PC-9 (cell line): ENCODE results near the gene MOCS3. TPM values are rescaled to one million over a fixed set of nuclear protein-coding genes. Genes with fewer than 3 reads are reported as not detected.

Source experiments
- BruUV-seq: library from RNA; stranded (reverse); fragments of 400-500 nt; replicated peaks from 2 replicates; lab custom pipeline; 2021; lab: Mats Ljungman, UMichigan
- CTCF ChIA-PET: fragments of 300-600 bp; sonication (Branson Sonifier 250); formaldehyde crosslinking; loops from one replicate; lab custom pipeline; 2022; ENCODE audit warnings: antibody characterized with exemption; lab: Charles Lee
- POLR2A ChIA-PET: fragments of 300-600 bp; sonication (Branson Sonifier 250); formaldehyde crosslinking; loops from one replicate; lab custom pipeline; 2022; ENCODE audit warnings: antibody characterized with exemption; ENCODE audit not compliant: unreplicated experiment; lab: Charles Lee
- DNase-seq, 2 experiments: peaks; one replicate each; pipeline versions ENCODE4 v3.0.0 to v3.0.0-alpha.2; 2015 to 2022; ENCODE audit warnings: mixed read lengths in 1 of 2
- H2AFZ ChIP-seq: fragments of 200-600 bp; sonication (generic); 2 replicates; pipeline ENCODE4 v1.8.1; 2017; ENCODE audit warnings: antibody characterized with exemption
- H3F3A ChIP-seq: fragments of 200-600 bp; sonication (generic); 2 replicates; pipeline ENCODE4 v1.8.1; 2017; ENCODE audit warnings: antibody characterized with exemption, mild to moderate bottlenecking, low read depth; ENCODE audit not compliant: insufficient read depth
- H3K27ac ChIP-seq: fragments of 200-600 bp; sonication (generic); 2 replicates; pipeline ENCODE4 v1.6.1; 2016; ENCODE audit warnings: mixed run types
- H3K27me3 ChIP-seq: fragments of 200-600 bp; sonication (generic); 2 replicates; pipeline ENCODE4 v1.6.1; 2016; ENCODE audit warnings: low read depth, mixed run types; ENCODE audit not compliant: insufficient read depth
- H3K36me3 ChIP-seq: fragments of 200-600 bp; sonication (generic); 2 replicates; pipeline ENCODE4 v1.6.1; 2016; ENCODE audit warnings: low read depth, mixed run types
- H3K4me1 ChIP-seq: fragments of 200-600 bp; sonication (generic); replicated peaks from 2 replicates; pipeline ENCODE4 v1.6.1; 2016; ENCODE audit warnings: mixed run types; ENCODE audit not compliant: insufficient read depth
- H3K4me2 ChIP-seq: fragments of 200-600 bp; sonication (generic); 2 replicates; pipeline ENCODE4 v1.6.1; 2017; ENCODE audit warnings: mixed run types
- H3K4me3 ChIP-seq: fragments of 200-600 bp; sonication (generic); 2 replicates; pipeline ENCODE4 v1.6.1; 2016; ENCODE audit warnings: mixed run types
- H3K79me2 ChIP-seq: fragments of 200-600 bp; sonication (generic); 2 replicates; pipeline ENCODE4 v1.6.1; 2017; ENCODE audit warnings: low read depth, mixed run types
- H3K9me2 ChIP-seq: fragments of 200-600 bp; sonication (generic); 2 replicates; pipeline ENCODE4 v1.8.1; 2017; ENCODE audit warnings: mild to moderate bottlenecking; ENCODE audit not compliant: insufficient read depth
- H3K9me3 ChIP-seq: fragments of 200-600 bp; sonication (generic); 2 replicates; pipeline ENCODE4 v1.8.1; 2016; ENCODE audit warnings: low read depth; ENCODE audit not compliant: insufficient read depth
- H4K20me1 ChIP-seq: fragments of 200-600 bp; sonication (generic); 2 replicates; pipeline ENCODE4 v1.8.1; 2017; ENCODE audit not compliant: insufficient read depth
- EZH2 ChIP-seq: fragments of 200-600 bp; sonication (generic); IDR thresholded peaks from 2 replicates; pipeline ENCODE4 v1.8.0; 2017; ENCODE audit warnings: antibody characterized with exemption, low read depth
- intact Hi-C: fragments of 100-400 bp; cut with micrococcal nuclease; formaldehyde crosslinking; loops from one replicate; pipeline ENCODE4 v1.10.0; 2022; ENCODE audit not compliant: unreplicated experiment
- total RNA-seq: library from RNA; stranded (reverse); gene quantifications from 2 replicates; pipeline ENCODE4 v1.2.3, GENCODE V29; 2021
- TF ChIP-seq, protein P1 (sequence below): fragments of 200-600 bp; sonication (generic); conservative IDR thresholded peaks from 2 replicates; pipeline ENCODE4 v1.6.1; 2017; ENCODE audit warnings: mixed run types, antibody characterized with exemption, mild to moderate bottlenecking, moderate library complexity

Gene MOCS3
- total RNA-seq, 1 experiment from 2014 or later, result 4.8 TPM

- H3K36me3 ChIP-seq, result no peaks in the 10 kb centered on the region
- DNase-seq, result no peak
- no peak overlapping the region for H2AFZ ChIP-seq
- H3K4me2 ChIP-seq, result no peak overlapping the region
- POLR2A ChIA-PET, result no interaction called here
- H3K4me1 ChIP-seq, result no peaks in the 10 kb centered on the region
- no peak overlapping the region for H3K4me3 ChIP-seq
- CTCF ChIA-PET, result no interaction called here
- no peak for TF ChIP-seq EZH2
- TF ChIP-seq, protein P1, sequence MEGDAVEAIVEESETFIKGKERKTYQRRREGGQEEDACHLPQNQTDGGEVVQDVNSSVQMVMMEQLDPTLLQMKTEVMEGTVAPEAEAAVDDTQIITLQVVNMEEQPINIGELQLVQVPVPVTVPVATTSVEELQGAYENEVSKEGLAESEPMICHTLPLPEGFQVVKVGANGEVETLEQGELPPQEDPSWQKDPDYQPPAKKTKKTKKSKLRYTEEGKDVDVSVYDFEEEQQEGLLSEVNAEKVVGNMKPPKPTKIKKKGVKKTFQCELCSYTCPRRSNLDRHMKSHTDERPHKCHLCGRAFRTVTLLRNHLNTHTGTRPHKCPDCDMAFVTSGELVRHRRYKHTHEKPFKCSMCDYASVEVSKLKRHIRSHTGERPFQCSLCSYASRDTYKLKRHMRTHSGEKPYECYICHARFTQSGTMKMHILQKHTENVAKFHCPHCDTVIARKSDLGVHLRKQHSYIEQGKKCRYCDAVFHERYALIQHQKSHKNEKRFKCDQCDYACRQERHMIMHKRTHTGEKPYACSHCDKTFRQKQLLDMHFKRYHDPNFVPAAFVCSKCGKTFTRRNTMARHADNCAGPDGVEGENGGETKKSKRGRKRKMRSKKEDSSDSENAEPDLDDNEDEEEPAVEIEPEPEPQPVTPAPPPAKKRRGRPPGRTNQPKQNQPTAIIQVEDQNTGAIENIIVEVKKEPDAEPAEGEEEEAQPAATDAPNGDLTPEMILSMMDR, result no peak
- peaks cover 52% of the 10 kb centered on the region for H3K27me3 ChIP-seq
- H4K20me1 ChIP-seq, result no peaks in the 10 kb centered on the region
- H3K9me3 ChIP-seq, result no peaks in the 10 kb centered on the region
- H3K9me2 ChIP-seq, result no peaks in the 10 kb centered on the region
- no peaks in the 10 kb centered on the region for H3K79me2 ChIP-seq
- no peak overlapping the region for H3K27ac ChIP-seq
- BruUV-seq, result no TSS peak
- H3F3A ChIP-seq, result no peaks in the 10 kb centered on the region
- intact Hi-C loops, result no loop called here
Observed at GRCh38 chr20:51010043-51010365, 51.4 kb downstream of the MOCS3 start.

DNA sequence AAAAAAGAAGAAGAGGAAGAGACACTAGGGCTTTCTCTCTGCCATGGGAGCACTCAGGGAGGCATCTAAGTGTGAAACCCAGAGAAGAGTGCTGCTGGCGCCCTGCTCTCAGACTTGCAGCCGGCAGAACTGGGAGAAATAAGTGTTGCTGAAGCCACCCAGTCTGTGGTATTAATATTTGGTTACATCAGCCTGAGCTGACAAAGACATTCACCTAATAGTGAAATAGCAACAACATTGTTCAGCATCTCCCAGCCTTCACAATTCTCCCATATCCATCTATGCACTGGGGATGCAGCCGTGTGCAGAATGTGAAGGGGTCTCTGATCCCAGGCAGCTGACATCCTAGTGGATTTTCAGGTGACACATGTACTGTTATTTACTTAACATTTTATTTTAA, 52.3 kb downstream of the MOCS3 start:
- TF ChIP-seq EZH2, result no peak
- TF ChIP-seq, protein P1, result no peak
- H3K79me2 ChIP-seq, result no peaks in the 10 kb centered on the region
- BruUV-seq, result no TSS peak
- ChIA-PET POLR2A (no interaction called here), CTCF (no interaction called here)
- H3K27me3 ChIP-seq, result peaks cover 43% of the 10 kb centered on the region
- no peaks in the 10 kb centered on the region for H3K9me2 ChIP-seq
- no peaks in the 10 kb centered on the region for H4K20me1 ChIP-seq
- no peaks in the 10 kb centered on the region for H3F3A ChIP-seq
- no peak overlapping the region for H3K27ac ChIP-seq
- no peaks in the 10 kb centered on the region for H3K9me3 ChIP-seq
- H3K36me3 ChIP-seq, result no peaks in the 10 kb centered on the region
- intact Hi-C loops, result no loop called here
- no peaks in the 10 kb centered on the region for H3K4me1 ChIP-seq
- no peak overlapping the region for H2AFZ ChIP-seq
- DNase-seq, result no peak
- H3K4me2 ChIP-seq, result no peak overlapping the region
- no peak overlapping the region for H3K4me3 ChIP-seq

DNA sequence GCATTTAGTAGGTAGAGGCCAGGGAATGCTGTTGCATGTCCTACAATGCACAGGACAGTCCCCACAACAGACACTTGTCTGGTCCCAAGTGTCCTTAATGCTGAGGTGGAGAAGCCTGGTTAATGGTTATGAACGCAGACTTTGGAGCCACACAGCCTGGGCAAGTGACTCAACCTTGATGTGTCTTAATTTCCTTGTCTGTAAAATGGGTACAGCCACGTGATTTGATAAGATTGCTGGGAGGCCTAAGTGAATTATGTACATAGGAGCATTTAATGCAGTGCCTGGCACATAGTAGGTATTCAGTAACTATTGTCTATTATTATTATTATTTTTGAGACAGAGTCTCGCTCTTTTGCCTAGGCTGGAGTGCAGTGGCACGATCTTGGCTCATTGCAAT, 52.9 kb downstream of the MOCS3 start:
- no peaks in the 10 kb centered on the region for H3K36me3 ChIP-seq
- BruUV-seq, result no TSS peak
- no peaks in the 10 kb centered on the region for H3F3A ChIP-seq
- peaks cover 41% of the 10 kb centered on the region for H3K27me3 ChIP-seq
- ChIA-PET POLR2A (no interaction called here), CTCF (no interaction called here)
- no peaks in the 10 kb centered on the region for H3K79me2 ChIP-seq
- no peak overlapping the region for H2AFZ ChIP-seq
- H3K4me2 ChIP-seq, result no peak overlapping the region
- no peaks in the 10 kb centered on the region for H3K9me2 ChIP-seq
- H3K9me3 ChIP-seq, result no peaks in the 10 kb centered on the region
- intact Hi-C loops, result no loop called here
- H3K4me3 ChIP-seq, result no peak overlapping the region
- no peaks in the 10 kb centered on the region for H3K4me1 ChIP-seq
- TF ChIP-seq EZH2, result no peak
- TF ChIP-seq, protein P1, result no peak
- no peaks in the 10 kb centered on the region for H4K20me1 ChIP-seq
- H3K27ac ChIP-seq, result no peak overlapping the region
- DNase-seq, result no peak
